Measurements from ENCODE around the gene C1QL4. TPM values are rescaled to one million over a fixed set of nuclear protein-coding genes. Genes with fewer than 3 reads are reported as not detected.

C1QL4 gene
- total RNA-seq, 1 experiment from 2014 or later: 3.6 TPM

DNA sequence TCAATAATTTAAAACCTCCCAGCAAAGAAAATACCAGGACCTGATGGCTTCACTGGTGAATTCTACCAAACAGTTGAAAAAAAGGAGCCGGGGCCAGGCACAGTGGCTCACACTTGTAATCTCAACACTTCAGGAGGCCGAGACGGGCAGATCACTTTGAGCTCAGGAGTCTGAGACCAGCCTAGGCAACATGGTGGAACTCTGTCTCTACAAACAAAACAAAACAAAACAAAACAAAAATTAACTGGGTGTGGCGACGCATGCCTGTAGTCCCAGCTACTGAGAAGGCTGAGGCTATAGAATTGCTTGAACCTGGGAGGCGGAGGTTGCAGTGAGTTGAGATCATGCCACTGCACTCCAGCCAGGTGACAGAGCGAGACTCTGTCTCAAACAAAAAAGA lies 27.6 kb downstream of the C1QL4 start:
- H3K4me1 Mint-ChIP-seq (ENCODE audit: low read depth, unreplicated experiment): peaks cover 7% of the 10 kb centered on the region
- POLR2A ChIA-PET: interaction anchor here (1.1 kb wide), 1 partner anchor 14 kb away, joined by 5 read pairs; the partner anchor contains the start of gene TROAP
- no peak overlapping the region for H3K27ac Mint-ChIP-seq (ENCODE audit: unreplicated experiment)
- H3K4me3 ChIP-seq (ENCODE audit: low read depth, low read length): no peak overlapping the region
- no peak for DNase-seq
- CTCF ChIA-PET: interaction anchor here (1.0 kb wide), 1 partner anchor 12 kb away, joined by 4 read pairs; no protein-coding TSS in a partner anchor
- H3K9me3 ChIP-seq: no peaks in the 10 kb centered on the region
- no TSS peak for BruUV-seq (replicated peaks)
- intact Hi-C loops (cut with micrococcal nuclease; ENCODE audit: unreplicated experiment): no loop called here
- H3K27me3 ChIP-seq (replicated peaks; ENCODE audit: control insufficient read depth, insufficient read depth, low read length): no peaks in the 10 kb centered on the region
- H3K36me3 Mint-ChIP-seq (ENCODE audit: insufficient read depth, unreplicated experiment): no peaks in the 10 kb centered on the region
- peaks cover 5% of the 10 kb centered on the region for H3K27me3 Mint-ChIP-seq (ENCODE audit: insufficient read depth, unreplicated experiment)
- H3K4me1 ChIP-seq: no peaks in the 10 kb centered on the region
- H3K9me3 Mint-ChIP-seq (ENCODE audit: unreplicated experiment): no peaks in the 10 kb centered on the region
- TF ChIP-seq, protein P1, sequence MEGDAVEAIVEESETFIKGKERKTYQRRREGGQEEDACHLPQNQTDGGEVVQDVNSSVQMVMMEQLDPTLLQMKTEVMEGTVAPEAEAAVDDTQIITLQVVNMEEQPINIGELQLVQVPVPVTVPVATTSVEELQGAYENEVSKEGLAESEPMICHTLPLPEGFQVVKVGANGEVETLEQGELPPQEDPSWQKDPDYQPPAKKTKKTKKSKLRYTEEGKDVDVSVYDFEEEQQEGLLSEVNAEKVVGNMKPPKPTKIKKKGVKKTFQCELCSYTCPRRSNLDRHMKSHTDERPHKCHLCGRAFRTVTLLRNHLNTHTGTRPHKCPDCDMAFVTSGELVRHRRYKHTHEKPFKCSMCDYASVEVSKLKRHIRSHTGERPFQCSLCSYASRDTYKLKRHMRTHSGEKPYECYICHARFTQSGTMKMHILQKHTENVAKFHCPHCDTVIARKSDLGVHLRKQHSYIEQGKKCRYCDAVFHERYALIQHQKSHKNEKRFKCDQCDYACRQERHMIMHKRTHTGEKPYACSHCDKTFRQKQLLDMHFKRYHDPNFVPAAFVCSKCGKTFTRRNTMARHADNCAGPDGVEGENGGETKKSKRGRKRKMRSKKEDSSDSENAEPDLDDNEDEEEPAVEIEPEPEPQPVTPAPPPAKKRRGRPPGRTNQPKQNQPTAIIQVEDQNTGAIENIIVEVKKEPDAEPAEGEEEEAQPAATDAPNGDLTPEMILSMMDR (IDR thresholded peaks at IDR 0.05; ENCODE audit: insufficient read depth in 1 of 2, low read depth in 1 of 2, low read length in 1 of 2, severe bottlenecking in 1 of 2, unreplicated experiment in 1 of 2): no peak
- no peak overlapping the region for H3K4me3 Mint-ChIP-seq (ENCODE audit: unreplicated experiment)
- no peaks in the 10 kb centered on the region for H3K36me3 ChIP-seq (ENCODE audit: control insufficient read depth, insufficient read depth, low read length)

DNA sequence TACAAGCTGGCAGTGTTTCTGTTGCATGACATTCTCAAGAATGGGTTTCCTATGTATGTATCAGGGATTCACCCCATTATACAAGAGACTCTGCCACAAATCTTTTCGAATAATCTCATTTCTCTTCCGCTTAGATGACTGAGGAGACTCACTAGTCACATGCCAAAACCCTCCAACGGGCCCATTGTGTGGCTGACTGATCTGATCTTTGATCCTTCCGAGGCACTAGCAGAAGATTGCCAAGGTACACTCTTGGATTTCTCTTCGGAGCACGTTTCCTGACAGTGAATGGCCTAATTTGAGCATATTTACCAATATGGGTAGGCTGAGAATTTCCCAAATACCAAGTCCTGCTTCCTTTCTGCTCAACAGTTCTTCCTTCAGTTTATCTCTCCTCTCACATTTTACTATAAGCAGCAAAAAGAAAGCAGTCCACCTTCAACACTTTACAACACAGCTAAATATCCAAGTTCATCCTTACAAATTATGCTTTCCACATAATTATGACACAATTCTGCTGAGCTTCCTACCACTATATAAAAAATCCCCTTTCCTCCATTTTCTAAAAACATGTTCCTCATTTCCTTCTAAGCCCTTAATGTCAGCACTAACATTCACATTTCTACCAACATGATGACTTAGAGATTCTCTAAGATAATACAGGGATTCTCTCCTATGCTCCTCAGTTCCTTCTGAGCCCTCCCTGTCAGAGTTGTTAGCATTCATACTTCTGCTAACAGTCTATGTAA lies 31.1 kb downstream of the C1QL4 start:
- intact Hi-C loops (cut with micrococcal nuclease; ENCODE audit: unreplicated experiment): no loop called here
- TF ChIP-seq, protein P1 (IDR thresholded peaks at IDR 0.05; ENCODE audit: insufficient read depth in 1 of 2, low read depth in 1 of 2, low read length in 1 of 2, severe bottlenecking in 1 of 2, unreplicated experiment in 1 of 2): no peak
- no peak overlapping the region for H3K4me3 ChIP-seq (ENCODE audit: low read depth, low read length)
- no peak for DNase-seq
- Mint-ChIP-seq H3K27ac (ENCODE audit: unreplicated experiment) (no peak overlapping the region), H3K36me3 (ENCODE audit: insufficient read depth, unreplicated experiment) (no peaks in the 10 kb centered on the region), H3K4me3 (ENCODE audit: unreplicated experiment) (no peak overlapping the region), H3K27me3 (ENCODE audit: insufficient read depth, unreplicated experiment) (peaks cover 10% of the 10 kb centered on the region), H3K4me1 (ENCODE audit: low read depth, unreplicated experiment) (peaks cover 18% of the 10 kb centered on the region), H3K9me3 (ENCODE audit: unreplicated experiment) (no peaks in the 10 kb centered on the region)
- no peaks in the 10 kb centered on the region for H3K27me3 ChIP-seq (replicated peaks; ENCODE audit: control insufficient read depth, insufficient read depth, low read length)
- no TSS peak for BruUV-seq (replicated peaks)
- CTCF ChIA-PET: interaction anchor here (0.9 to 1.2 kb wide), 2 partner anchors 9 kb away, joined by 3 to 4 read pairs; no protein-coding TSS in a partner anchor
- no peaks in the 10 kb centered on the region for H3K36me3 ChIP-seq (ENCODE audit: control insufficient read depth, insufficient read depth, low read length)
- POLR2A ChIA-PET: interaction anchor here (0.6 kb wide), 1 partner anchor 195 kb away, joined by 4 read pairs; no protein-coding TSS in a partner anchor
- no peaks in the 10 kb centered on the region for H3K9me3 ChIP-seq
- H3K4me1 ChIP-seq: 0 out of 2 replicates have a peak, but pooled peaks cover 5% of the 10 kb centered on the region

DNA sequence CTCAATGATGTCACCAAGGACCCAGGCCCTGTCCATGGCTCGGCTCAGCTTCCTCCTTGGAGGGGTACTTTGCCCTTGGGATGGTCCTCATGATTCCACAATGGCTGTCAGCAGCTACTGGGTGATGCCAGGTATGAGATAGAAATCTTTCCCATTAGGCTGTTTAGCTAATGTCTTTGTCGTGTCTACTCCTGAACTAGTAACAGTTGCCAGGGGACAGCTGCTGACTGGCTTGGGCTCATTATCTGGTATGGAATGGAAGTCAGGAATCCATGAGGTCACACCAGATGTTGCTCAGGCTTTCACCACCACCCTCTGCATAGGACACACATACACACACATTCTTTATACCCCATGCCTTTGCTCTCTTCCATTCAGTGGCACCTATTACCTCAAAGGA lies 32.8 kb downstream of the C1QL4 start:
- TF ChIP-seq, protein P1 (IDR thresholded peaks at IDR 0.05; ENCODE audit: insufficient read depth in 1 of 2, low read depth in 1 of 2, low read length in 1 of 2, severe bottlenecking in 1 of 2, unreplicated experiment in 1 of 2): no peak
- H3K27me3 Mint-ChIP-seq (ENCODE audit: insufficient read depth, unreplicated experiment): peaks cover 10% of the 10 kb centered on the region

More for the DNA sequence above, 32.8 kb downstream of the C1QL4 start:
- intact Hi-C loops (cut with micrococcal nuclease; ENCODE audit: unreplicated experiment): no loop called here
- H3K36me3 ChIP-seq (ENCODE audit: control insufficient read depth, insufficient read depth, low read length): no peaks in the 10 kb centered on the region
- Mint-ChIP-seq H3K27ac (ENCODE audit: unreplicated experiment) (no peak overlapping the region), H3K36me3 (ENCODE audit: insufficient read depth, unreplicated experiment) (no peaks in the 10 kb centered on the region), H3K4me3 (ENCODE audit: unreplicated experiment) (no peak overlapping the region), H3K9me3 (ENCODE audit: unreplicated experiment) (no peaks in the 10 kb centered on the region), H3K4me1 (ENCODE audit: low read depth, unreplicated experiment) (peaks cover 18% of the 10 kb centered on the region)
- DNase-seq: no peak
- H3K27me3 ChIP-seq (replicated peaks; ENCODE audit: control insufficient read depth, insufficient read depth, low read length): no peaks in the 10 kb centered on the region
- no TSS peak for BruUV-seq (replicated peaks)
- 0 out of 2 replicates have a peak, but pooled peaks cover 5% of the 10 kb centered on the region for H3K4me1 ChIP-seq
- ChIA-PET POLR2A (interaction anchor here (0.6 to 1.6 kb wide), 2 partner anchors 19 to 38 kb away, joined by 4 to 5 read pairs; partner anchors contain the start of gene TROAP), CTCF (interaction anchor here (0.6 to 1.2 kb wide), 3 partner anchors 9 to 157 kb away, joined by 3 to 4 read pairs (median 3); partner anchors contain the start of gene PRPH)
- no peak overlapping the region for H3K4me3 ChIP-seq (ENCODE audit: low read depth, low read length)
- H3K9me3 ChIP-seq: no peaks in the 10 kb centered on the region
